Stimulated activated CD4-positive, alpha-beta T cell treated with anti-CD3 and anti-CD28 coated beads, TNF-alpha, amount 100 ng/mL, for 48 hours (primary cell): Measurements from ENCODE around the gene DEPDC5.

Experiments used
- DNase-seq, 3 donors: peaks; one replicate each; pipeline ENCODE4 v3.0.0-alpha.2; 2020; ENCODE audit warnings: low read depth in 3 of 3

The DEPDC5 gene

GRCh38 chr22:31950226-31950625 is 196.4 kb downstream of the DEPDC5 start:
- DNase-seq, result no peak

GRCh38 chr22:31951194-31952093 is 197.6 kb downstream of the DEPDC5 start:
- no peak for DNase-seq

- DNase-seq, result no peak
Observed at GRCh38 chr22:31952094-31952401, 198.2 kb downstream of the DEPDC5 start.

- no peak for DNase-seq
Observed at GRCh38 chr22:31952472-31952871, 198.7 kb downstream of the DEPDC5 start.

DNA sequence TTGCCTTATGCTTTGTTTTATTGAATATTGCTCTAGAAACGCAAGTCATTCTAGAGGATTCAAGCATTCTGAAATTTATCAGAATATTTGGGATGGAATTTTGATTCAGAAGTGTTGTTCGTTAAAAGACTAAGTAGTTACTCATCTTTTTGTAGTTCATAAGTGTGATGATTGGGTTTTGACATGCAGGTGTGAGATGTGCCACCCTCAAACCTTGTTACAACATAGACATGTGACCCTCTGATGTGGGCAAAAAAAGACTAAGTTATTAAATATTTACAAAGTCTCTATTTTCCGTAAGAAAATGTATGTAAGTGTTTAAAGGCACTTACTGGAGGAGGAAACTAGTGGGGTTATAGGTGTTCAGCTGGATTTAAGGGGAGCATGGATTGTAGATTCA is 199.4 kb downstream of the DEPDC5 start:
- DNase-seq, result no peak

- DNase-seq, result no peak
Observed at GRCh38 chr22:31954535-31955523, 201.0 kb downstream of the DEPDC5 start.

DNA sequence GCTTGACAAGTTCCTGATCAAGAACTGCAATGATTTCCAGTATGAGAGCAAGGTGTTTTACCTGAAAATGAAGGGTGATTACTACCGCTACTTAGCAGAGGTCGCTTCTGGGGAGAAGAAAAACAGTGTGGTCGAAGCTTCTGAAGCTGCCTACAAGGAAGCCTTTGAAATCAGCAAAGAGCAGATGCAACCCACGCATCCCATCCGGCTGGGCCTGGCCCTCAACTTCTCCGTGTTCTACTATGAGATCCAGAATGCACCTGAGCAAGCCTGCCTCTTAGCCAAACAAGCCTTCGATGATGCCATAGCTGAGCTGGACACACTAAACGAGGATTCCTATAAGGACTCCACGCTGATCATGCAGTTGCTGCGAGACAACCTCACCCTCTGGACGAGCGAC is 202.5 kb downstream of the DEPDC5 start:
- DNase-seq, result no peak
